Central memory CD8-positive, alpha-beta T cell (primary cell): ENCODE results near the gene IRAK3.
"Not testable (repeated sequence)": the region's sequence is repeated elsewhere in the genome, so short reads cannot be mapped to it uniquely, and the experiment has no call there.

Experiments used
- ATAC-seq: fragments of 150-1000 bp; cut with Tn5 transposase; replicated peaks from 2 replicates; pipeline ENCODE4 v1.10.0; 2022; ENCODE audit warnings: mild to moderate bottlenecking, moderate FRiP score, moderate number of reproducible peaks; ENCODE audit not compliant: poor library complexity, severe bottlenecking; ENCODE audit errors: extremely low read depth
- DNase-seq, 2 donors: peaks; one replicate each; pipeline ENCODE4 v3.0.0; 2021; ENCODE audit warnings: low spot score in 2 of 2
- H3K27ac Mint-ChIP-seq: one replicate; pipeline ENCODE4 v1.8.0; 2022; ENCODE audit warnings: low read depth, mild to moderate bottlenecking, moderate library complexity, mixed read lengths
- H3K27me3 Mint-ChIP-seq: one replicate; pipeline ENCODE4 v1.8.0; 2022; ENCODE audit warnings: mixed read lengths
- H3K36me3 Mint-ChIP-seq: one replicate; pipeline ENCODE4 v1.8.0; 2022; ENCODE audit warnings: mild to moderate bottlenecking, moderate library complexity, mixed read lengths; ENCODE audit not compliant: insufficient read depth
- H3K4me1 Mint-ChIP-seq: one replicate; pipeline ENCODE4 v1.8.0; 2022; ENCODE audit warnings: mixed read lengths
- H3K4me3 Mint-ChIP-seq: one replicate; pipeline ENCODE4 v1.8.0; 2022; ENCODE audit warnings: mild to moderate bottlenecking, moderate library complexity, mixed read lengths
- H3K9me3 Mint-ChIP-seq: one replicate; pipeline ENCODE4 v1.8.0; 2022; ENCODE audit warnings: mixed read lengths

The IRAK3 gene

DNA sequence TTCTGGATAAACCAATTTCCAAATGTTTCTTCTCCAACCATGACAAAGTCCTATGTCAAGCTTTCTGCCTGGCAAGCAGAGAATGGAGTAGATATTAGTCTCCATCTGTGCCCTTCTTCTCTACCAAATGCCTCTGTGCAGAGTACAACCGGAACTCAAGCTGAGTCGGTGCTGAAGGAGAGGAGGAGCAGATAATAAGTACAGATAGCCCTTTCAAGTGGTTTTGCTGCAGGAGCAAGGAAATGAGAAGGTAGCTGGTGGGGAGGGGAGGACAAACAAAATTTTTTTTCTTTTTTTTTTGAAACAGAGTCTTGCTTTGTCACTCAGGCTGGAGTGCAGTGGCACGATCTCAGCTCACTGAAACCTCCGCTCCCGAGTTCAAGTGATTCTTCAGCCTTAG is 99.1 kb downstream of the IRAK3 start:
- no peak overlapping the region for H3K27ac Mint-ChIP-seq
- H3K4me3 Mint-ChIP-seq = peak overlapping the region; percentile 10

DNA sequence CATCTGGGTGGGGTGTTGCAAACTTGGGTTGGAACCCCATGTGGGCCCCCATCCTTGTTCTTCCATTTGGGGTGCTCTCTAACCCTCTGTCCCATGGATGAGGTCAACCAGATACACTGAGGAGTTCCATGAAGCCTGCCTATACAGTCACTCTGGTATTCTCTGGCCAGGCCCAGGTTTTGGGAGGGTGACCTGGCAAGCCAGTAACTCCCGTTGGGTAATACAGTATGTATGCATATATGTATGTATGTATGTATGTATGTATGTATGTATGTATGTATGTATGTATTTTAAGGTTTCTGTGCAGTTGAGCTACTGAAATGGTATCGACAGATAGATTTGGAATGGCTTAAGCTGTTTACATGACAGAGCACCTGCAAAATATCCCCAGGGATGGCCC is 100.5 kb downstream of the IRAK3 start:
- peak overlapping the region; percentile 45 for H3K4me3 Mint-ChIP-seq

More for the DNA sequence above, 99.1 kb downstream of the IRAK3 start:
- Mint-ChIP-seq H3K27me3 (no peaks in the 10 kb centered on the region), H3K4me1 (peaks cover 66% of the 10 kb centered on the region), H3K9me3 (peaks cover 3% of the 10 kb centered on the region), H3K36me3 (peaks cover 6% of the 10 kb centered on the region)
- peak; percentile 94 for ATAC-seq
- DNase-seq = peak in 1 of 2 donors; percentile 53

DNA sequence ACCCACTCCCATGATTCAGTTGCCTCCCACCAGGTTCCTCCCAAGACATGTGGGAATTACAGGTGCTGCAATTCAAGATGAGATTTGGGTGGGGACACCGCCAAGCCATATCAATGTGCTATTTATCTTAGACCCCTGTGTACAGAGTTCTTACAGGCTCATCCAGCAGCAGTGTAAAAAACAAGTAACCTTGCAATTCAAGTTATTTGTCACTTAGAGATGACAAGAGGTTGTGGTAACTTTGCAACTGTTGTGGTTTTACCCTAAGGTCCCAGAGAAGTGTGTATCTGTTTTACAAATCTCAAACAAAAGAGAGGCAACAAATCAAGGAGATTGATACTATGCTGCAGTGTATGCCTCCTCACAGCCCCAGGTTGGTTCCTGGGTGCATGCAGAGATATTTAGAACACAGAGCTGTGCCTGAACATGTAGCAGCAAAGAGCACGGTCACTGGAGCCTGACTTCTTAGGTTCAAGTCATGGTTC is 101.7 kb downstream of the IRAK3 start:
- peak overlapping the region; percentile 41 for H3K27ac Mint-ChIP-seq
- peaks cover 62% of the 10 kb centered on the region for H3K4me1 Mint-ChIP-seq
- ATAC-seq (peak; percentile 56), DNase-seq (no peak)
- H3K36me3 Mint-ChIP-seq = peaks cover 6% of the 10 kb centered on the region
- no peaks in the 10 kb centered on the region for H3K27me3 Mint-ChIP-seq
- peak overlapping the region; percentile 45 for H3K4me3 Mint-ChIP-seq
- H3K9me3 Mint-ChIP-seq = no peaks in the 10 kb centered on the region

More for the DNA sequence above, 100.5 kb downstream of the IRAK3 start:
- Mint-ChIP-seq H3K9me3 (no peaks in the 10 kb centered on the region), H3K27me3 (no peaks in the 10 kb centered on the region), H3K36me3 (peaks cover 6% of the 10 kb centered on the region), H3K4me1 (peaks cover 62% of the 10 kb centered on the region), H3K27ac (peak overlapping the region; percentile 45)
- ATAC-seq (no peak), DNase-seq (no peak)

DNA sequence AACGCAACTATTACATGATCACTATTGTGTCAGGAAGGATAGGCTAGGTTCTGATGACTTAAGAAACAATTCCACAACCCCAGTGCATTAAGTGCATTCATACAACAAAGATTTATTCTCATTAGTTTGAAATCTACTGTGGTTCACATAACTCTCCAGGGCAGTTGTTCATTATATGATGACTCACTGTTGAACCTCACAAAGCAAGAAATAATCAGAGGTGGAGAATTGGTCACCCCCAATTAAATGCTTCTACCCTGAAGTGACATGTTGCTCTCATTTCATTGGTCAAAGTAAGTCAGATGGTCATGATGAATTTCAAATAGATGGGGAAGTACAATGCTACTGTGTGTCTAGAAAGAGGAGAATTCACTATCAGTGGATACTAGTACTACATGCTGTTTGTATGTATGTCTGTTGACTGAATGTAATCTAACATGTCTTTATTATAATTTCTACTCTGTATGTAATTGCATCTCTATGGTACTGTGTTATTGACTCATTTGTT is 107.2 kb downstream of the IRAK3 start:
- peaks cover 25% of the 10 kb centered on the region for H3K4me1 Mint-ChIP-seq
- no peaks in the 10 kb centered on the region for H3K9me3 Mint-ChIP-seq
- H3K27me3 Mint-ChIP-seq = no peaks in the 10 kb centered on the region
- H3K36me3 Mint-ChIP-seq = no peaks in the 10 kb centered on the region
- ATAC-seq (no peak), DNase-seq (no peak)
- H3K27ac Mint-ChIP-seq = no peak overlapping the region
- no peak overlapping the region for H3K4me3 Mint-ChIP-seq

DNA sequence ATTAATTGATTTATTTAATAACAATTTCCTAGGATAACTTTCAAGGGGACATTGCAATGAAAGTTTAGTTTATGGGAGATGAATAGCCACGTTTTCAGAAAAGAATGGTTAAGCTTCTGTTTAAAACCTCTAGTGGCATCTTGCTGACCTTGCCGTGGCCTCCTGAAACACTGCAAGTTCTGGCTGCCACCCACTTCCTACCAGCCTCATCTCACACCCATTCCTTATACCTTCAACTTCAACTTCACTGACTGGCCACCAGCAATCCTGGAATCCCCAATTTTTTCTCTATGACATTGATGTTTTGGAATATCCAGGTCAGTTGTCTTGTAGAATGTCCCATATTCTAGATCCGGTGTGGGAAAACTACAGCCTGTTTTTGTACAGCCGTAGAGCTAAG is 108.1 kb downstream of the IRAK3 start:
- H3K4me1 Mint-ChIP-seq = peaks cover 24% of the 10 kb centered on the region
- H3K36me3 Mint-ChIP-seq = peaks cover under 1% of the 10 kb centered on the region
- H3K4me3 Mint-ChIP-seq = no peak overlapping the region
- H3K27me3 Mint-ChIP-seq = no peaks in the 10 kb centered on the region
- DNase-seq = no peak
- no peak for ATAC-seq
- no peaks in the 10 kb centered on the region for H3K9me3 Mint-ChIP-seq
- no peak overlapping the region for H3K27ac Mint-ChIP-seq

DNA sequence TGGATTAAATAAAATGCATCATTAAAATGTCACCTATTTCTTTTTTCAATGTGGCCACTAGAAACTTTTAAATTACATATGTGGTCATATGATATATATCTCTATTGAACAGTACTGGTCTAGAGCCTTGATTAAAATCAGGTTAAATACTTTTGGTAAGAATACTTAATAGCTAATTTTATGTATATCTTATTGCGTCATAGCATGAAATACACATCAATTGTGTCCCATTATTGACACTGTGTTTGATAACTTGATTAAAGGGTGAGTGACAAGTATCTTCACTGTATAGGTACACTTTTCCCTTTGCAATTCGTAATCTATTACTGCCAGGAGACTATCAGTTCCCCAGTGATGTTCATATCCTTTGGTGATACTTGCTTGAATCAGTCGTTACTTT is 108.9 kb downstream of the IRAK3 start:
- H3K27ac Mint-ChIP-seq = no peak overlapping the region
- DNase-seq (no peak), ATAC-seq (no peak)
- H3K27me3 Mint-ChIP-seq = no peaks in the 10 kb centered on the region
- no peak overlapping the region for H3K4me3 Mint-ChIP-seq
- H3K36me3 Mint-ChIP-seq = peaks cover 7% of the 10 kb centered on the region
- no peaks in the 10 kb centered on the region for H3K9me3 Mint-ChIP-seq
- H3K4me1 Mint-ChIP-seq = peaks cover 17% of the 10 kb centered on the region

DNA sequence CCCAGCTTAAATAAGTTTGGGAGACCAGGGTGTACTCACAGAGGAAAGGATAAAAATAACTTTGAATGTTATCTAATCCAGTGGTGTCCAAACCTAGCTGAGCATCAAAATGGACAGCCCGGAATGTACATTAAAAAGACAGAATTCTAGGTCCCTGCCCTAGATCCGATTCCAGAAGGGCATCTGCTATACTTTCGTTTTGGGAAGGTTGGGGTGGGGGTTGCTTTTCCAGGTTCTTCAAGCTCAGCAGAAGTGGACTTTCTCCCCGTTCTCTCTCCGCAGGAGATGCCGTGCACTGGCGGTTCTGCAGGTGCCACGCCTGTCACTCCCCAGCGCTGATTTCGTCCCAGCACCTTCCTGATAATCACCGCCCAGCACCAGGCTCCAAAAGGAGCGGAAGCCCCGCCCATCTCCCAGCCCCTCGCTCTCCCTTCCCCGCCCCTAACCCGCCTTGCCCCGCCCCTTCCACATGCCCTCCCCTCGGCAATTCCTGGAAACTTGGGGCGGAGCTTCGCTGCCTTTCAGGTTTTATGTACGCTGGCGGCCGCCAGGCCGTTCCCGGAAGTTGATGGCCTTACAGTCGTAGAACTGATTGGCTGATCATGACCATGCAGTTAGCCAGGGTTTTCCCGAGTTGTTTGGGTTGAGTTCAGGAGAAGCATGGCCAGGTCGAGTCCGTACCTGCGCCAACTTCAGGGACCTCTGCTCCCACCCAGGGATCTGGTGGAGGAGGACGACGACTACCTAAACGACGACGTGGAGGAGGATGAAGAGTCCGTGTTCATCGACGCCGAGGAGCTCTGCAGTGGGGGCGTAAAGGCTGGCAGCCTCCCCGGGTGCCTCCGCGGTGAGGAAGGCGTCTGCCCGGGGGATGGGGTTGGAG is 113.2 kb downstream of the IRAK3 start, which contains the start of gene HELB:
Gene HELB (plus strand): TSS at position 550 of the 883 bp plus-strand sequence. CDS start 111 bp downstream, at position 661.
- H3K4me3 Mint-ChIP-seq = peak within 1 kb of the TSS; percentile 99
- H3K36me3 Mint-ChIP-seq = peaks cover 38% of the 10 kb centered on the region
- peaks cover 38% of the 10 kb centered on the region for H3K4me1 Mint-ChIP-seq
- DNase-seq (peak; percentile 74 to 76), ATAC-seq (peak; percentile 57)
- H3K27ac Mint-ChIP-seq = peak within 1 kb of the TSS; percentile 98
- no peaks in the 10 kb centered on the region for H3K27me3 Mint-ChIP-seq
- H3K9me3 Mint-ChIP-seq = no peaks in the 10 kb centered on the region

DNA sequence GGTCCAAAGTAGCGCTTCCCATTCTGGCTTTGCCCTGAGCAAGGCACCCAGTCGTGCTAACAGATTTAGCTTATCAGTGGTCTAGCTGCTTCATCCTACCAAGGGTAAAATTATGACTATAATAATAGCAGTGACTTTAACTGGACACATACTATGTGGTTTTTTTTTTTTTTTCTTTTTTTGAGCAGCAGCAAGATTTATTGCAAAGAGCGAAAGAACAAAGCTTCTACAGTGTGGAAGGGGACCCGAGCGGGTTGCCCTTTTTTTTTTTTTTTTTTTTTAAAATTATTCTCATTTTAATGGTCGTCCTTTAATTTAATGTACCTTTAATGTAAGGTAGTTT is 113.8 kb downstream of the IRAK3 start:
- Mint-ChIP-seq H3K36me3 (peaks cover 41% of the 10 kb centered on the region), H3K4me1 (peaks cover 39% of the 10 kb centered on the region), H3K27ac (peak overlapping the region; percentile 98), H3K9me3 (no peaks in the 10 kb centered on the region), H3K27me3 (no peaks in the 10 kb centered on the region), H3K4me3 (peak overlapping the region; percentile 99)
- peak; percentile 5 for ATAC-seq
- no peak for DNase-seq

DNA sequence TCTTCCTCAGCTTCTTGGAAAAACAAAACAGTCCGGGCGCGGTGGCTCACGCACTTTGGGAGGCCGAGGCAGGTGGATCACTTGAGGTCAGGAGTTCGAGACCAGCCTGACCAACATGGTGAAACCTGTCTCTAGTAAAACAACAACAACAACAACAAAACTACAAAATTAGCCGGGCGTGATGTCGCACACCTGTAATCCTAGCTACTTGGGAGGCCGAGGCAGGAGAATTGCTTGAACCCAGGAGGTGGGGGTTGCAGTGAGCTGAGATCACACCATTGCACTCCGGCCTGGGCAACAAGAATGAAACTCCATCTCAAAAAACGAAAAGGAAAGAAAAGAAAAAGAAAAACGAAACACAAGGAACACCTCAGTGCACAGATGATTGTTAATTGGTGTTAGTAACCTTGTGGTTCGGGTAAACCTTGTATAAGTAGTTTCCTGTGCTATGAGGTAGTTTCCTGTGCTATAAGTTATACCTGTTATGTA is 114.3 kb downstream of the IRAK3 start:
- not testable (repeated sequence) for DNase-seq, H3K27me3 Mint-ChIP-seq, H3K9me3 Mint-ChIP-seq
- H3K4me3 Mint-ChIP-seq = peak overlapping the region; percentile 99
- ATAC-seq = peak; percentile 86
- H3K36me3 Mint-ChIP-seq = peaks cover 46% of the 10 kb centered on the region
- peak overlapping the region; percentile 98 for H3K27ac Mint-ChIP-seq
- H3K4me1 Mint-ChIP-seq = peaks cover 45% of the 10 kb centered on the region
